Transverse colon (tissue), 4 donors: ENCODE results near the gene ZBTB7C. TPM values are rescaled to one million over a fixed set of nuclear protein-coding genes. Genes with fewer than 3 reads are reported as not detected.

ENCODE experiments used
- DNase-seq: peaks from one replicate; pipeline ENCODE4 v3.0.0-alpha.2; 2019
- H3K27ac ChIP-seq, 4 donors: fragments of 200-600 bp; sonication (generic); 2 replicates each; pipeline ENCODE4 v1.5.1; 2016 to 2018; ENCODE audit warnings: inconsistent platforms in 4 of 4
- H3K27me3 ChIP-seq: fragments of 200-600 bp; sonication (generic); 2 replicates; pipeline ENCODE4 v1.5.1; 2017; ENCODE audit warnings: inconsistent platforms
- H3K36me3 ChIP-seq, 4 donors: fragments of 200-600 bp; sonication (generic); 2 replicates each; pipeline ENCODE4 v1.5.1; 2017 to 2019; ENCODE audit warnings: inconsistent platforms in 4 of 4
- H3K4me1 ChIP-seq, 4 donors: fragments of 200-600 bp; sonication (generic); 2 replicates each; pipeline ENCODE4 v1.5.1; 2017 to 2020; ENCODE audit warnings: inconsistent platforms in 4 of 4
- H3K4me3 ChIP-seq, 4 donors: fragments of 200-600 bp; sonication (generic); 1 replicate in 1 of 4; 2 replicates in 3 of 4; pipeline versions ENCODE4 v1.5.1 to v1.6.1; 2017 to 2019; ENCODE audit warnings: inconsistent platforms in 4 of 4
- H3K9me3 ChIP-seq, 2 donors: fragments of 200-600 bp; sonication (generic); 2 replicates each; pipeline ENCODE4 v1.5.1; 2017 to 2019; ENCODE audit warnings: inconsistent platforms in 2 of 2
- CTCF ChIP-seq, 5 experiments: fragments of 200-600 bp in 3 of 5; fragments of 450-650 bp in 2 of 5; sonication (generic) in 3 of 5; IDR thresholded peaks; 1 replicate in 2 of 5; 2 replicates in 3 of 5; pipeline ENCODE4 v1.5.1; 2016 to 2017; ENCODE audit warnings: antibody characterized with exemption in 5 of 5, inconsistent platforms in 3 of 5, mild to moderate bottlenecking in 2 of 5, moderate library complexity in 1 of 5
- EP300 ChIP-seq: sonication (generic); formaldehyde crosslinking; IDR thresholded peaks from one replicate; pipeline ENCODE4 v1.6.1; 2017; ENCODE audit warnings: antibody characterized with exemption, low read depth
- POLR2A ChIP-seq: fragments of 450-650 bp; IDR thresholded peaks from one replicate; pipeline ENCODE4 v1.6.1; 2016; ENCODE audit warnings: antibody characterized with exemption, mild to moderate bottlenecking, moderate library complexity
- POLR2AphosphoS5 ChIP-seq, 3 donors: sonication (generic); formaldehyde crosslinking; IDR thresholded peaks; one replicate each; pipeline ENCODE4 v1.6.1; 2016; ENCODE audit warnings: antibody characterized with exemption in 3 of 3
- WGBS, 2 donors: methylation state at CpG; one replicate each; pipeline ENCODE4 v1.1.5; 2018; ENCODE audit warnings: low coverage in 1 of 2; 5-methylcytosine and 5-hydroxymethylcytosine counted together
- in situ Hi-C, 4 donors: fragments of 200-750 bp; cut with MboI; loops; one replicate each; pipeline versions ENCODE4 v1.15.0 to v1.15.1; 2017; ENCODE audit warnings: low sequenced_read_pairs in 3 of 4, low pct_ligation_motif_present in 1 of 4, low pct_unique_long_range_greater_than_20kb in 1 of 4
- intact Hi-C: fragments of 100-400 bp; cut with DNase I; formaldehyde crosslinking; loops from one replicate; pipeline ENCODE4 v1.15.1; 2023; ENCODE audit warnings: low total_unique reads
- total RNA-seq, 4 donors: library from RNA; depleted of rRNA; stranded (reverse); fragments of >200 nt; gene quantifications; one replicate each; pipeline ENCODE4 v1.1.0, GENCODE V29; 2016

ZBTB7C gene
- total RNA-seq, 4 donors from 2014 or later: 38.4 to 81.2 (median 47.5) TPM

GRCh38 chr18:48034651-48035555, 374.3 kb downstream of the ZBTB7C start:
- in situ Hi-C loops (loop anchor here (5.0 to 25.0 kb wide), 3 partner anchors 302 to 412 kb away; no protein-coding TSS in a partner anchor), intact Hi-C loops (loop anchor here (5.0 kb wide), 1 partner anchor 412 kb away; no protein-coding TSS in a partner anchor)
- H3K9me3 ChIP-seq: no peaks in the 10 kb centered on the region
- TF ChIP-seq EP300: no peak
- TF ChIP-seq POLR2AphosphoS5 (IDR thresholded peaks at IDR 0.05): no peak
- TF ChIP-seq CTCF (IDR thresholded peaks at IDR 0.05): no peak
- no peak for TF ChIP-seq POLR2A
- H3K27ac ChIP-seq: no peak overlapping the region
- no peaks in the 10 kb centered on the region for H3K4me1 ChIP-seq
- no peaks in the 10 kb centered on the region for H3K27me3 ChIP-seq
- no peak overlapping the region for H3K4me3 ChIP-seq
- DNase-seq: no peak
- WGBS, 2 donors: 89% methylated on average over 16 of the region's 16 CpGs; no CpG with 5 or more reads in 1 of the 2 donors
- H3K36me3 ChIP-seq: no peaks in the 10 kb centered on the region

- H3K4me1 ChIP-seq: no peaks in the 10 kb centered on the region
- H3K27me3 ChIP-seq: no peaks in the 10 kb centered on the region
- H3K9me3 ChIP-seq: no peaks in the 10 kb centered on the region
- H3K27ac ChIP-seq: no peak overlapping the region
- TF ChIP-seq POLR2A (no peak), CTCF (IDR thresholded peaks at IDR 0.05) (no peak), EP300 (no peak), POLR2AphosphoS5 (IDR thresholded peaks at IDR 0.05) (no peak)
- intact Hi-C loops (loop anchor here (5.0 kb wide), 1 partner anchor 413 kb away; no protein-coding TSS in a partner anchor), in situ Hi-C loops (loop anchor here (5.0 to 25.0 kb wide), 3 partner anchors 303 to 413 kb away; no protein-coding TSS in a partner anchor)
- DNase-seq: no peak
- H3K36me3 ChIP-seq: no peaks in the 10 kb centered on the region
- H3K4me3 ChIP-seq: no peak overlapping the region
- 75% methylated on average over 9 of the region's 9 CpGs; no CpG with 5 or more reads in 1 of the 2 donors for WGBS, 2 donors
These were observed 375.2 kb downstream of the ZBTB7C start for GRCh38 chr18:48033790-48034650.

- Histone ChIP-seq H3K36me3 (no peaks in the 10 kb centered on the region), H3K27ac (no peak overlapping the region), H3K27me3 (no peaks in the 10 kb centered on the region), H3K4me3 (no peak overlapping the region), H3K9me3 (no peaks in the 10 kb centered on the region), H3K4me1 (no peaks in the 10 kb centered on the region)
- WGBS, 2 donors: 80 to 98% methylated on average over 1 to 3 of the region's 3 CpGs
- in situ Hi-C loops: loop anchor here (5.0 to 25.0 kb wide), 3 partner anchors 304 to 414 kb away; no protein-coding TSS in a partner anchor
- no peak for TF ChIP-seq POLR2AphosphoS5 (IDR thresholded peaks at IDR 0.05)
- TF ChIP-seq POLR2A: no peak
- TF ChIP-seq CTCF (IDR thresholded peaks at IDR 0.05): no peak
- TF ChIP-seq EP300: no peak
- DNase-seq: no peak
- intact Hi-C loops: loop anchor here (5.0 kb wide), 1 partner anchor 414 kb away; no protein-coding TSS in a partner anchor
These were observed 376.1 kb downstream of the ZBTB7C start for GRCh38 chr18:48032876-48033789.
